Hepatocyte (in vitro differentiated cells): Measurements from ENCODE around the gene MORN2. TPM values are rescaled to one million over a fixed set of nuclear protein-coding genes. Genes with fewer than 3 reads are reported as not detected.

Experiments used
- DNase-seq: peaks from one replicate; pipeline ENCODE4 v3.0.0-alpha.2; 2016; ENCODE audit warnings: low spot score
- H2AFZ ChIP-seq: fragments of 200-600 bp; sonication (generic); 2 replicates; pipeline ENCODE4 v1.6.0; 2016; ENCODE audit warnings: antibody characterized with exemption, mild to moderate bottlenecking
- H3K27ac ChIP-seq: fragments of 200-600 bp; sonication (generic); 2 replicates; pipeline ENCODE4 v1.5.1; 2016; ENCODE audit warnings: mild to moderate bottlenecking
- H3K27me3 ChIP-seq: fragments of 200-600 bp; sonication (generic); 2 replicates; pipeline ENCODE4 v1.6.1; 2016
- H3K36me3 ChIP-seq: fragments of 200-600 bp; sonication (generic); replicated peaks from 2 replicates; pipeline ENCODE4 v1.5.1; 2016; ENCODE audit warnings: low read depth; ENCODE audit not compliant: insufficient read depth
- H3K4me1 ChIP-seq: fragments of 200-600 bp; sonication (generic); 2 replicates; pipeline ENCODE4 v1.5.1; 2016; ENCODE audit warnings: mild to moderate bottlenecking, moderate library complexity; ENCODE audit not compliant: insufficient read depth
- H3K4me2 ChIP-seq: fragments of 200-600 bp; sonication (generic); 2 replicates; pipeline ENCODE4 v1.6.0; 2016
- H3K4me3 ChIP-seq: fragments of 200-600 bp; sonication (generic); 2 replicates; pipeline ENCODE4 v1.5.1; 2016; ENCODE audit warnings: mild to moderate bottlenecking
- H3K79me2 ChIP-seq: fragments of 200-600 bp; sonication (generic); 2 replicates; pipeline ENCODE4 v1.6.0; 2017; ENCODE audit warnings: mild to moderate bottlenecking
- H3K9me2 ChIP-seq: fragments of 200-600 bp; sonication (generic); replicated peaks from 2 replicates; pipeline ENCODE4 v1.6.0; 2017; ENCODE audit warnings: mild to moderate bottlenecking; ENCODE audit not compliant: insufficient read depth
- H3K9me3 ChIP-seq: fragments of 200-600 bp; sonication (generic); 2 replicates; pipeline ENCODE4 v1.5.1; 2016; ENCODE audit warnings: low read depth, mild to moderate bottlenecking
- H4K20me1 ChIP-seq: fragments of 200-600 bp; sonication (generic); 2 replicates; pipeline ENCODE4 v1.6.0; 2016; ENCODE audit warnings: mild to moderate bottlenecking; ENCODE audit not compliant: insufficient read depth, poor library complexity, severe bottlenecking
- EZH2 ChIP-seq: fragments of 200-600 bp; sonication (generic); IDR thresholded peaks from 2 replicates; pipeline ENCODE4 v1.6.1; 2016; ENCODE audit warnings: antibody characterized with exemption, mild to moderate bottlenecking, borderline replicate concordance
- EZH2phosphoT487 ChIP-seq: fragments of 200-600 bp; sonication (generic); IDR thresholded peaks from one replicate; pipeline ENCODE4 v1.6.1; 2018; ENCODE audit warnings: antibody characterized with exemption, mild to moderate bottlenecking, low read depth, moderate library complexity; ENCODE audit not compliant: unreplicated experiment, severe bottlenecking
- WGBS: methylation state at CpG from one replicate; pipeline ENCODE4 v1.1.6; 2016; ENCODE audit warnings: low lambda C conversion rate; ENCODE audit errors: missing lambda C conversion rate; 5-methylcytosine and 5-hydroxymethylcytosine counted together
- polyA plus RNA-seq: library from polyadenylated mRNA; unstranded; fragments of >200 nt; fragmentation: Nextera tagmentation; extraction: Ambion mirVana; gene quantifications from 2 replicates; pipeline ENCODE4 v1.2.1, GENCODE V29; 2016
- total RNA-seq: library from RNA; depleted of rRNA; stranded (reverse); fragments of >200 nt; gene quantifications from 2 replicates; pipeline ENCODE4 v1.2.3, GENCODE V29; 2014
- TF ChIP-seq, protein P1 (sequence below): fragments of 200-600 bp; sonication (generic); IDR thresholded peaks from 2 replicates; pipeline ENCODE4 v1.5.1; 2016; ENCODE audit warnings: antibody characterized with exemption, mild to moderate bottlenecking; ENCODE audit not compliant: poor library complexity

Gene MORN2
- total and polyA plus RNA-seq, 2 experiments from 2014 or later: 19.3 to 26.4 TPM

DNA sequence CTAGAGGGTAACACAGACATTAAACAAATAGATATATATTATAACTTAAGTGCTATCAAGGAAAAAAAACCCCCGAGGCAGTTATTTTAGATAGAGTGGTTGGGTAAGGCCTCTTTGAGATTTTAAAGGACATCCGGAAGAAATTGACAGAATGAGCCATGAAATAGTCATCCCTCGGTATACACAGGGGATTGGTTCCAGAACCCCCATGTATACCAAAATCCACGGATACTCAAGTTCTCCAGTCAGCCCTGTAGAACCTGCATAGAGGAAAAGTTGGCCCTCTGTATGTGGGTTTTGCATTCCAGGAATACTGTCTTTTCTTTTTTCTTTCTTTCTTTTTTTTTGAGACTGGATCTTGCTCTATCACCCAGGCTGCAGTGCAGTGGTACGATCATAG is 2.0 kb upstream of the MORN2 start:
- Histone ChIP-seq H3K4me2 (no peak overlapping the region), H3K79me2 (peaks cover 60% of the 10 kb centered on the region), H3K9me3 (no peaks in the 10 kb centered on the region), H3K36me3 (no peaks in the 10 kb centered on the region), H2AFZ (no peak overlapping the region), H3K27me3 (no peaks in the 10 kb centered on the region), H3K4me1 (peaks cover 9% of the 10 kb centered on the region), H4K20me1 (no peaks in the 10 kb centered on the region), H3K4me3 (no peak overlapping the region), H3K9me2 (no peaks in the 10 kb centered on the region), H3K27ac (no peak overlapping the region)
- TF ChIP-seq, protein P1, sequence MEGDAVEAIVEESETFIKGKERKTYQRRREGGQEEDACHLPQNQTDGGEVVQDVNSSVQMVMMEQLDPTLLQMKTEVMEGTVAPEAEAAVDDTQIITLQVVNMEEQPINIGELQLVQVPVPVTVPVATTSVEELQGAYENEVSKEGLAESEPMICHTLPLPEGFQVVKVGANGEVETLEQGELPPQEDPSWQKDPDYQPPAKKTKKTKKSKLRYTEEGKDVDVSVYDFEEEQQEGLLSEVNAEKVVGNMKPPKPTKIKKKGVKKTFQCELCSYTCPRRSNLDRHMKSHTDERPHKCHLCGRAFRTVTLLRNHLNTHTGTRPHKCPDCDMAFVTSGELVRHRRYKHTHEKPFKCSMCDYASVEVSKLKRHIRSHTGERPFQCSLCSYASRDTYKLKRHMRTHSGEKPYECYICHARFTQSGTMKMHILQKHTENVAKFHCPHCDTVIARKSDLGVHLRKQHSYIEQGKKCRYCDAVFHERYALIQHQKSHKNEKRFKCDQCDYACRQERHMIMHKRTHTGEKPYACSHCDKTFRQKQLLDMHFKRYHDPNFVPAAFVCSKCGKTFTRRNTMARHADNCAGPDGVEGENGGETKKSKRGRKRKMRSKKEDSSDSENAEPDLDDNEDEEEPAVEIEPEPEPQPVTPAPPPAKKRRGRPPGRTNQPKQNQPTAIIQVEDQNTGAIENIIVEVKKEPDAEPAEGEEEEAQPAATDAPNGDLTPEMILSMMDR: no peak
- TF ChIP-seq EZH2 (no peak), EZH2phosphoT487 (no peak)
- 76% methylated on average over 5 of the region's 5 CpGs for WGBS
- no peak for DNase-seq

DNA sequence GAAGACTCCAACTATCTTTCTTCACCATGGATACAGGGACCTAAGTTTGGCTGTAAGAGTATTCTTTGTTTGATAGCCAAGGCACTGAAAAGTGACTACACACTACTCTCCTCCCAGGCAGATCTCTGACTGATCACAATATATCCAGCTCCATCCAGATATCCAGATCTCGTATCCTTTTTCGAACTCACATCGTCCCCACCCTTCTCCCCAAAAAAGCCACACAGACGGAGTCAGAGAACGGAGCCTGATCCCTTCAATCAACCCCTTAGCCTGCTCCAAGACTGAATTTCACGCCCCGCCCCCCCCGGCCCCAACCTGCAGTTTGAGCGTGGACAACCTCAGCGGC is 575 bp upstream of the MORN2 start:
- Histone ChIP-seq H3K27me3 (no peaks in the 10 kb centered on the region), H2AFZ (peak overlapping the region; percentile 85), H3K4me2 (peak overlapping the region; percentile 89), H3K79me2 (peaks cover 47% of the 10 kb centered on the region), H3K4me3 (peak overlapping the region; percentile 68), H3K4me1 (peaks cover 9% of the 10 kb centered on the region), H3K9me2 (no peaks in the 10 kb centered on the region), H3K9me3 (no peaks in the 10 kb centered on the region), H4K20me1 (no peaks in the 10 kb centered on the region), H3K36me3 (no peaks in the 10 kb centered on the region), H3K27ac (peak overlapping the region; percentile 72)
- WGBS: 2% methylated on average over 10 of the region's 10 CpGs
- DNase-seq: no peak
- TF ChIP-seq EZH2phosphoT487: no peak
- TF ChIP-seq, protein P1: no peak
- no peak for TF ChIP-seq EZH2

DNA sequence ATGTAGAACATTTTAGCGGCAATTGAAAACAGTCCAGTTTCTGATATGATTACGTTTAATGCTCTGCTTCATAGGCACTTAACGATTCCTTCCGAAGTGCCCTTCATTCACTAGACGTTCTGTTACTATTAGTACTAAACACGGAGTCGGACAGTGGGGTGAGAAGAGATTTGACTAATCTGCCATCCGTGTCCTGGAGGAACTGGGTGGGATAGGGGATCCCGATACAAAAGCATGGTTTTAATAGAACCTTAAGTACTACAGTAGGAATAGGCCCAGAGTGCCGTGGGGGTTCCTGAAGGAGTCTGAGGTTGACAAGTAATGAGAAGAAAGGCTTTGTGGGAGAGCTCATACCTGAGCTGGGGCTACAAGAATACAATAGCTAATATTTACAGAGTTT is 631 bp downstream of the MORN2 start:
- Histone ChIP-seq H3K27ac (no peak overlapping the region), H3K4me2 (peak overlapping the region; percentile 89), H3K9me2 (no peaks in the 10 kb centered on the region), H3K4me3 (peak overlapping the region; percentile 68), H3K4me1 (peaks cover 9% of the 10 kb centered on the region), H3K36me3 (no peaks in the 10 kb centered on the region), H3K27me3 (no peaks in the 10 kb centered on the region), H2AFZ (peak overlapping the region; percentile 85), H4K20me1 (no peaks in the 10 kb centered on the region), H3K9me3 (no peaks in the 10 kb centered on the region), H3K79me2 (peaks cover 39% of the 10 kb centered on the region)
- TF ChIP-seq EZH2phosphoT487 (no peak), EZH2 (no peak)
- TF ChIP-seq, protein P1: no peak
- DNase-seq: no peak
- WGBS: 26% methylated on average over 10 of the region's 10 CpGs

DNA sequence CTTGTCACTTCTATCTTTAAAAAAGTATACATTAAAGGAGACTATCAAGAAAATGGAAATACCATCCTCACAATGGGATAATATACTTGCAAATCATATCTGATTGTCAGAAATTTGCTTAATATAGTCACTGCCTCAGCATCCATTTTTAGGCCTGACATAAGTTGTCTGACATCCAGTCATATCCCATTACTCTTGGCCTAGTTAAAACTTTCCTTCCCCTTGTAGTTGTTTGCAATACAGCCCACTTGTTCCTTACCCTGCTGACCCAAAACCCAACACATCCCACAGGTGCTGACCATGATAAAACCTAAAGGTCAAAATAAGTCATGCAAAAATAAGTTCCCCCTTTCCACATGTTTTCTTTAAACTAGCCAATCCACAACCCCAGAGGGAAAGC is 10.3 kb downstream of the MORN2 start:
- Histone ChIP-seq H3K79me2 (no peaks in the 10 kb centered on the region), H3K4me1 (no peaks in the 10 kb centered on the region), H2AFZ (no peak overlapping the region), H4K20me1 (no peaks in the 10 kb centered on the region), H3K27me3 (no peaks in the 10 kb centered on the region), H3K9me2 (no peaks in the 10 kb centered on the region), H3K4me2 (no peak overlapping the region), H3K36me3 (no peaks in the 10 kb centered on the region), H3K9me3 (no peaks in the 10 kb centered on the region), H3K27ac (no peak overlapping the region), H3K4me3 (no peak overlapping the region)
- TF ChIP-seq EZH2: no peak
- TF ChIP-seq, protein P1: no peak
- no peak for TF ChIP-seq EZH2phosphoT487
- DNase-seq: no peak
